C1 segment of cervical spinal cord (tissue), 14 donors: Measurements from ENCODE around the gene TRIM67.
"Not testable (repeated sequence)": the region's sequence is repeated elsewhere in the genome, so short reads cannot be mapped to it uniquely, and the experiment has no call there.

Experiments
- DNase-seq, 14 donors: peaks; one replicate each; lab custom pipeline; 2025; lab: John Stamatoyannopoulos, UW

Gene TRIM67

DNA sequence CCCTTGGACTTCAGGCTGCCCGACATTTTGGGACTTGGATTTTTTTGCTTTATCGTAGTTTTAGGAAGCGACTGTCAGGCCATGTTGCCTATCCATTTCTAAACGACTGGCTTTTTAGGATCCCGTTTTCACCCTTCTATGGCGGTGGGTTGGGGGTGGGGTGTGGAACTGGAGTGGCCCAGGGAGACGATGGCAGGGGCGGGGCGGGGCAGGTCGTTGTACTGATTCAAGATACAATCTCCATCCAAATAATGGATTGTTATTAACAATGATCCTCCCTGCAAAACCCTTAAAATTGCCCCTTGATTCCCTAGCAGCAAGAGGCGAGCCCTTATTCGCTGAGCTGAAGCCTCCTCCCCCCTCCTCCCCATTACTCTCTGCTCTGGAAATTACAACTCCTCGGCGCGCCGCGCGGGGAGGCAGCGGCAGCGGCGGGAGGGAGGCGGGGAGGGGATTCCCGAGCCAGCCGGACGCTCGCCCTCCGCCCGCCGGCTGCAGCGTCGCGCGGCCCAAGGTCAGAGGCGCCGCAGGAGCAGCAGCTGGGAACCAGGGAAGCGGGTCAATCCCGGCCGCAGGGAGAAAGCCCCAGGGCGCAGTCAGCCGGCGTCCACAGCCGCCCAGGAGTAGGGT is at the start of gene TRIM67:
Gene TRIM67, plus strand, starts transcription at position 392 of the 630 bp plus-strand sequence. CDS start 912 bp downstream, outside the sequence.
- DNase-seq: peak in 3 of 14 donors; percentile 33 to 53 (median 37)

- no peak for DNase-seq
Measured at GRCh38 chr1:231116738-231117137, 45.1 kb upstream of the TRIM67 start.

DNA sequence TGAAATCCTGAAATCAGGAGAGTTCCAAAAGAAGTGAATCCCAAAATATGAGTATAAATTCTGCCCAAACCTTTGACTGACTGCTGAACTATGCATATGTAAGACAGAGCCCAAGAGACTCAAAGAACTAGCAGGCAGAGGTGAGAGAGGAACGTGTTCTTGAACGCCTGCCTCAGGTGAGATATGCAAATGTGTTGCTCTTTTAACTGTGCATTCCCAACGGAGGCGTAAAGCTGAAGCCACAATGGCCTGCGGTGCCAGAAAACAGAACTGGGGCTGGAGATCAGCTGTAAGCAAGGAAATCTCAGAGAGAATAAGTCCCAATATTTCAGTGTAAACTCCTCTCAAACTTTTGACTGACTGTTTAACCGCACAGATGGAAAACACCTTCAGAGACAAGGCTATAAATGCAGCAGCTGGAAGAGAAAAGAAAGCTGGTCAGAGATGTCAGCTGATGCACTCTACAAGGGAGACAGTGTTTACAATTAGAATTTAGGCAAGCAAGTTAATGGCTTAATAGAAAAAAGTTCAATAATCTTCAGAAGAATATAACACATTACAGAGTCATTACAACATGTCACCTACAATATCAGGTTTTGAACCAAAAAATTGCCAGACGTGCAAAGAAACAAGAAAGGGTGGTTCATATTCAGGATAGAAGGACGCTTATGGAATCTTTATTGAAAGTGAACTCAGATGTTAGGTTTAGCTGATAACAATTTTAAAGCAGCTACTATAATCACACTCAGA is 43.0 kb upstream of the TRIM67 start:
- DNase-seq: no peak

DNA sequence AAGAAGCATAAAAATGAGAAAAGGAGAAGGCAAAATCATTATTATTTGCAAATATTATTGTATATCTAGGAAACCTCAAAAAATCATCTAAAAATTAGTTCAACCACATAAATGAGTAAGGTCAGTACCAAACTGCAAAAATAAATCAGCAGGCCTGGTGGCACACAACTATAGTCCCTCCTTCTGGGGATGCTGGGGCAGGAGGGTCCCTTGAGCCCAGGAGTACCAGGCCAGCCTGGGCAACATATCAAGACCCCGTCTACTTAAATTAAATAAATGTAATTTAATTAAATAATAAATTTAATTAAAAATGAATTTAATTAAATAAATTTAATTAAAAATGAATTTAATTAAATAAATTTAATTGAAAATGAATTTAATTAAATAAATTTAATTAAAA is 40.3 kb upstream of the TRIM67 start:
- no peak for DNase-seq

DNA sequence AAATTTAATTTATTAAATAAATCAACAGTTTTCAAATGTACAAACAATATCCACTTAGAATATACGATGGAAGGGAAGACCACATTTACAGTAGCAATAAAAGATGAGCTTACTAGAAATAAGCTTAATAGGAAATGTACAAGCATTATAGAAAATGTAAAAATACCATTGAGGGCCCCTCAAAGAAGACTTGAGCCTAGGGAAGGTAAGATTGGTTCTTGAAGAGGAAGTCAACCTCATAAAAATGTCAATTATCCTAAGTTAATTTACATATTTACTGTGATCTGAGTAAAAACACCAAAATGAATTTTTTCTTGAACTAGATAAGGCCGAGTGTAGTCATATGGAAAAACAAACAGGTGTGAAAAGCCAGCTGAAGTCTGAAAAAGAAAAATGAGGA is 39.7 kb upstream of the TRIM67 start:
- no peak for DNase-seq

- DNase-seq: peak in 5 of 14 donors; percentile 3 to 35 (median 9)
Measured at GRCh38 chr1:231124746-231125145, 37.1 kb upstream of the TRIM67 start.

DNA sequence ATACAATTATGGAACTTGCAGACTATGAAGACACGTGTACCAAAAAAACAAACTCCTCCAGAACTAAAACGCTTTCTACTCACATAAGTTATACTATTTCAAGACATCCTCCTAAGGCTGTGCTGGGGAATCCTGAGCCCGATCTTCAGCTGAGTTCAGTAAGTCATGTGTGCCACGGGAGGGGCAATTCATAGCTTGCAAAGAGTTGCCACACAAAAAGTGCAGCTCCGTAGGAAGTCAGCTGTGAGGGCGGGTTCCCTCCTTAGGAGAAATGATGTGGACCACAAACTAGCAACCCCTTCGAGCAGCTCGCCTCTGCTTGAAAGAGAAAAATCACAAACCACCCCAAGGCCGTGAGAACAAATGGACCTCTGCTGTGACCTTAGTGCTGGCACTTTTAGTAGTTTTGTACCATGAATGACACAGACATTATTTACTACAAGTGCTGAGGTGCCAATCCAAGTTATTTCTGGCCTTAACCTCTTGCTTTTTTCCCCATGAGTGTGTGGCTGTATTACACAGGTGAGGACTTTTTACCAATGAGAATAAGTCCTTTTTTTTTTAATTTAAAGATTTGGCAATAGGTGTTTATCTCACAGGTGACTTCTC is 35.8 kb upstream of the TRIM67 start:
- DNase-seq: no peak

DNA sequence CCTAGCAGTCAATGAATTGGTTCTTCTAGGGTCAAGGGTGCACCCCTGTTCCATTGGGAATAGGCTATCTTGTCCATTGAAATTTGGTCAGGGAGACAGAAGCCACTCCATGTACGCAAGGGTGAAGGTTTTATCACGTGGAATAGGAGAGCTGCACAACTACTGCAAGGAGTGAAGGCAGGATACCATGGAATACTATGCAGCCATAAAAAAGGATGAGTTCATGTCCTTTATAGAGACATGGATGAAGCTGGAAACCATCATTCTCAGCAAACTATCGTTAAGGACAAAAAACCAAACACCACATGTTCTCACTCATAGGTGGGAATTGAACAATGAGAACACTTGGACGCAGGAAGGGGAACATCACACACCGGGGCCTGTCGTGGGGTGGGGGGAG is 34.8 kb upstream of the TRIM67 start:
- not testable (repeated sequence) for DNase-seq

GRCh38 chr1:231128471-231128870 is 33.4 kb upstream of the TRIM67 start:
- DNase-seq: not testable (repeated sequence)

- DNase-seq: no peak
Measured at GRCh38 chr1:231130544-231130943, 31.3 kb upstream of the TRIM67 start.

- DNase-seq: not testable (repeated sequence)
Measured at GRCh38 chr1:231132591-231132990, 29.3 kb upstream of the TRIM67 start.

DNA sequence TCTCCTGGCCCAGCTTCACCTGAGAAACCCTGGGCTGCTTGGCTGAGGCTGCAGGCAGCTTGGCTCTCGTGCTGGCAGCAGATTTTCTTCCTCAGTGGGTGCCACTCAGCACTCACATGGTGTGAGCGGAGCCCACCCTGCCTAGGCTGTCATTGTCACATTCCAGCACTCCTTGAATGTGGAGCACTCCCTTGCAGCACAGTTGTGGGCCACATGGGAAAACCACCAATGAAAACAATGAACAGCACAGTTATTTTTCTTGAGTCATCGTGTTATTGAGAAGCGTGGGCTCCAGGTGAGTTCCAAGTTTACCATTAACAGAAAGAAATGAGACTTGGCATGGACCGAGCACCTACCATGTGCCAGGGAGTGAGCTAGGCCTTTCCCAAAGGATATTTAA is 27.2 kb upstream of the TRIM67 start:
- no peak for DNase-seq

GRCh38 chr1:231138236-231138635 is 23.6 kb upstream of the TRIM67 start:
- no peak for DNase-seq

- no peak for DNase-seq
Measured at GRCh38 chr1:231139125-231139649, 22.7 kb upstream of the TRIM67 start.

GRCh38 chr1:231139659-231140654 is 21.9 kb upstream of the TRIM67 start:
- DNase-seq: no peak

DNA sequence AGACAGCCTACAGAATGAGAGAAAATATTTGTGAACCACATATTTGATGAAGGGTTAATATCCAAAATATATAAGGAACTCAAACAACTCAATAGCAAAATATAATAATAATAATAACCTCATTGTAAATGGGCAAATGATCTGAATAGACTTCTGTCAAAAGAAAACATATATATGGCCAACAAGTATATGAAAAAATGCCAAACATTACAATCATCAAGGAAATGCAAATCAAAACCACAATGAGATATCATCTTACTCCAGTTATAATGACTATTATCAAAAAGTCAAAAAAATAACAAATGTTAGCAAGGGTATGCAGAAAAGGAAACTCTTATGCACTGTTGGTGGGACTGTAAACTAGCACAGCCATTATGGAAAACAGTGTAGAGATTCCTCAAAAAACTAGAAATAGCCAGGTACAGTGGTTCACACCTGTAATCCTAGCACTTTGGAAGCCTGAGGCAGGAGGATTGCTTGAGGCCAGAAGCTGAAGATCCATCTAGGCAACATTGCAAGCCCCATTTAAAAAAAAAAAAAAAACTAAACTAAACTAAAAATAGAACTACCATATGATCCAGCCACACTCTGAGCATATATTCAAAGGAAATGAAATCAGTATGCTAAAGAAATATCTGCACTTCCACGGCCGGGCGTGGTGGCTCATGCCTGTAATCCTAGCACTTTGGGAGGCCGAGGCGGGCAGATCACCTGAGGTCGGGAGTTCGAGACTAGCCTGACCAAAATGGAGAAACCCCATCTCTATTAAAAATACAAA is 17.3 kb upstream of the TRIM67 start:
- DNase-seq: no peak

- DNase-seq: no peak
Measured at GRCh38 chr1:231147896-231148295, 14.0 kb upstream of the TRIM67 start.

DNA sequence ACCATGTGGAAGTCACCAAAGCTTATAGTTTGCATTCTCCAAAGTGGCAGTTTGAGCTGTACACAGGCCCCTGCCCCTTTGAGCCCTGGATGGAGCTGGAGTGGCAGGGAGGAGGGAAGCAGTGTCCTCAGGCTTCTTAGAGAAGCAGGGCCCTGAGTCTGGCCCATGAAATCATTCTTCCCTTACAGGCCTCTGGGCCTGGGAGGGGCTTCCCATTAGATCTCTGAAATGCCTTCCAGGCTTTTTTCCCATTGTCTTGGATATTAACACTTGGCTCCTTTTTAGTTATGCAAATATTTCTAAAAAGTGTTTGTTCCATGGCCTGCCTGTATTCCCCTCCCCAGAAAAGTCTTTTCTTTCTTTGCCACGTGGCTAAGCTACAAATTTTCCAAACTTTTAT is 10.0 kb upstream of the TRIM67 start:
- DNase-seq: no peak

DNA sequence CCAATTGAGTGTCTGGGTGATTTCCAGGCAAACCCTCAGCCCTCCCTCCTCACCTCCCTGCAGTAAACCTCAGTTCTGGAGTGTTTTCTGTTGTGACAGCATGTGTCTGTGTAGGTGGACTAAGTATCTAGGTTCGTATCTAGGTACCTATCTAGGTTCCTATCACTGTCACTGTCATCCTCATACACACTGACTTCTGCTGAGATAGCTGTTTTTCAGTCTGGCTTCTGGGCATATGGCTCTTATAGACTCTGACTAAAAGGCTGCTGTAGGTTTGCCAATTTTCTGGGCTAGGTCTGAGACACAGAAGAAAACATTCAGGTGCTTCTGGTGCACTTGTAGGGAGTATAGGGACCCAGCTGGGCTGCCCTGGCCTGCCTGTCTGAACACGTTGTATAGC is 8.1 kb upstream of the TRIM67 start:
- no peak for DNase-seq

DNA sequence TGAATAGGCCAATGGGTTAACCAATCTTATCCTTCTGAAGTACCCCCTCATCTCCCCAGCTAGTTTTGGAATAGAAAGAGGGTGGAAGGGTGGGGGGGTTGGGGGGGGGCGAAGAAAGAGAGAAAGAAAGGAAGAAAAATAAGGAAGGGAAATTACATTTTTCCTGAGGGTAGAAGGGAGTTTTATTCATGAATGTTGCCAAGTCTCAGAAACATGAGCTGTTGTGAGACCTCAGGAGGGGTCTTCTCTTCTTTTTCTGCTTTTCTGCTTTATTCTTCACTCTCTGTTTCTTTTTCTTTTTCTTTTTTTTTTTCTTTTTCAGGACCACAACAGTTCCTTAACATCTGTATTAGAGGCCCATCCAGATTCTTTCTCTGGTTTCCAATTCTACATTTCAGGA is 6.0 kb upstream of the TRIM67 start:
- no peak for DNase-seq

- DNase-seq: no peak
Measured at GRCh38 chr1:231157311-231157710, 4.5 kb upstream of the TRIM67 start.
